Gastroesophageal sphincter (tissue), 4 donors: ENCODE data around the gene NCOA3. TPM values are rescaled to one million over a fixed set of nuclear protein-coding genes. Genes with fewer than 3 reads are reported as not detected.

ENCODE experiments used
- ATAC-seq: fragments of 150-250 bp; one replicate; pipeline ENCODE4 v1.9.1; 2016; ENCODE audit warnings: mild to moderate bottlenecking, moderate library complexity
- H3K27ac ChIP-seq, 4 donors: fragments of 200-600 bp; sonication (generic) in 3 of 4; 1 replicate in 3 of 4; 2 replicates in 1 of 4; pipeline ENCODE4 v1.5.1; 2016 to 2019
- H3K27me3 ChIP-seq: fragments of 200-600 bp; sonication (generic); one replicate; pipeline ENCODE4 v1.5.1; 2019
- H3K36me3 ChIP-seq, 2 donors: fragments of 200-600 bp; sonication (generic); one replicate each; pipeline ENCODE4 v1.5.1; 2019; ENCODE audit warnings: control low read depth in 1 of 2
- H3K4me1 ChIP-seq, 3 donors: fragments of 200-600 bp; sonication (generic); 1 replicate in 2 of 3; 2 replicates in 1 of 3; pipeline ENCODE4 v1.5.1; 2016 to 2019; ENCODE audit warnings: control low read depth in 2 of 3
- H3K4me3 ChIP-seq, 2 donors: fragments of 200-600 bp; sonication (generic); one replicate each; pipeline ENCODE4 v1.5.1; 2019; ENCODE audit warnings: mild to moderate bottlenecking in 1 of 2, moderate library complexity in 1 of 2
- H3K9me3 ChIP-seq, 3 donors: fragments of 200-600 bp; sonication (generic); one replicate each; pipeline ENCODE4 v1.5.1; 2017 to 2019; ENCODE audit warnings: control low read depth in 2 of 3
- EP300 ChIP-seq: sonication (generic); formaldehyde crosslinking; IDR thresholded peaks from one replicate; pipeline ENCODE4 v1.6.1; 2017; ENCODE audit warnings: antibody characterized with exemption, mild to moderate bottlenecking
- POLR2A ChIP-seq, 2 donors: fragments of 450-650 bp; IDR thresholded peaks; one replicate each; pipeline ENCODE4 v1.6.1; 2017; ENCODE audit warnings: antibody characterized with exemption in 2 of 2, mild to moderate bottlenecking in 2 of 2, moderate library complexity in 1 of 2
- POLR2AphosphoS5 ChIP-seq: sonication (generic); formaldehyde crosslinking; IDR thresholded peaks from one replicate; pipeline ENCODE4 v1.6.1; 2017; ENCODE audit warnings: antibody characterized with exemption
- WGBS, 2 donors: methylation state at CpG; one replicate each; pipeline ENCODE4 v1.1.5; 2018; ENCODE audit warnings: low coverage in 1 of 2; 5-methylcytosine and 5-hydroxymethylcytosine counted together
- total RNA-seq, 4 donors: library from RNA; depleted of rRNA; stranded (reverse); fragments of >200 nt; gene quantifications; one replicate each; pipeline ENCODE4 v1.1.0, GENCODE V29; 2016
- TF ChIP-seq, protein P1 (sequence below), 4 experiments: fragments of 200-600 bp in 2 of 4; fragments of 450-650 bp in 2 of 4; sonication (generic) in 1 of 4; IDR thresholded peaks; one replicate each; pipeline ENCODE4 v1.5.1; 2017 to 2019; ENCODE audit warnings: antibody characterized with exemption in 4 of 4, mild to moderate bottlenecking in 2 of 4, moderate library complexity in 2 of 4

Gene NCOA3
- total RNA-seq, 4 donors from 2014 or later = 28.8 to 44.5 (median 37.6) TPM

DNA sequence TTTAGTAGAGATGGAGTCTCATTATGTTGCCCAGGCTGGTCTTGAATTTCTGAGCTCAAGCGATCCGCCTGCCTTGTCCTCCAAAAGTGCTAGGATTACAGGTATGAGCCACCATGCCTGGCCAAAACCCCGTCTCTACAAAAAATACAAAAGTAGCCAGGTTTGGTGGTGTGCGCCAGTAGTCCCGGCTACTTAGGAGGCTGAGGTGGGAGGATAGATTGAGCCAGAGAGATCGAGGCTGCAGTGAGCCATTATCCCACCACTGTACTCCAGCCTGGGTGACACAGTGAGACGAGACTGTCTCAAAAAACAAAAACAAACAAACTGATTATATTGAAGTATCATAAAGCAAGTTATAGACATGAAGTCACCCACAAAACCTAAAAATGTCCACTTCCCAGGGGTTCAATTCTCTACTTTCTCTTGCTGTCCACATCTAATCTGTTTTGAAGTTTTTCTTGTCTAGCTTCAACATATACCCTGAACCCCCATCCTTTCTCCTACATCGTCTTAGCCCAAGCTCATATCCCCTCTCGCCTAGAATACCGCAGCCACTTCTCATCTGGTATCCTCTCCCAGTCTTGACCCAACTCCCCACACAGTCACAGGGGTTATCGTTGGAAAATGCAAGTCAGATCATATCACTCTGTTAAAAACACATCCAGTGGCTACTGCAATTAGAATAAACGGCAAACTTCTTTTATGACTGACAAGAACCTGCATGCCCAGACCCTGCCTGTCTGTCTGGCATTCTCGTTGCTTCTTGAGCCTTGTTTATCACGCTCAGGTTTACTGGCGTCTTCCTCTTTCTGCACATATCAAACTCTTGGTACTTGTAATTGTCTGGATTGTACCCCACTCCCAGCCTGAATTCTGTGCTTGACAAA lies 20.1 kb upstream of the NCOA3 start:
- TF ChIP-seq, protein P1, sequence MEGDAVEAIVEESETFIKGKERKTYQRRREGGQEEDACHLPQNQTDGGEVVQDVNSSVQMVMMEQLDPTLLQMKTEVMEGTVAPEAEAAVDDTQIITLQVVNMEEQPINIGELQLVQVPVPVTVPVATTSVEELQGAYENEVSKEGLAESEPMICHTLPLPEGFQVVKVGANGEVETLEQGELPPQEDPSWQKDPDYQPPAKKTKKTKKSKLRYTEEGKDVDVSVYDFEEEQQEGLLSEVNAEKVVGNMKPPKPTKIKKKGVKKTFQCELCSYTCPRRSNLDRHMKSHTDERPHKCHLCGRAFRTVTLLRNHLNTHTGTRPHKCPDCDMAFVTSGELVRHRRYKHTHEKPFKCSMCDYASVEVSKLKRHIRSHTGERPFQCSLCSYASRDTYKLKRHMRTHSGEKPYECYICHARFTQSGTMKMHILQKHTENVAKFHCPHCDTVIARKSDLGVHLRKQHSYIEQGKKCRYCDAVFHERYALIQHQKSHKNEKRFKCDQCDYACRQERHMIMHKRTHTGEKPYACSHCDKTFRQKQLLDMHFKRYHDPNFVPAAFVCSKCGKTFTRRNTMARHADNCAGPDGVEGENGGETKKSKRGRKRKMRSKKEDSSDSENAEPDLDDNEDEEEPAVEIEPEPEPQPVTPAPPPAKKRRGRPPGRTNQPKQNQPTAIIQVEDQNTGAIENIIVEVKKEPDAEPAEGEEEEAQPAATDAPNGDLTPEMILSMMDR (IDR thresholded peaks at IDR 0.05) = no peak
- TF ChIP-seq POLR2AphosphoS5 (no peak), EP300 (no peak)
- no peak for ATAC-seq
- H3K27me3 ChIP-seq = no peaks in the 10 kb centered on the region
- no peaks in the 10 kb centered on the region for H3K4me1 ChIP-seq
- H3K9me3 ChIP-seq = no peaks in the 10 kb centered on the region
- H3K36me3 ChIP-seq = no peaks in the 10 kb centered on the region
- WGBS, 2 donors = 70 to 72% methylated on average over 9 to 13 of the region's 15 CpGs
- H3K4me3 ChIP-seq = no peak overlapping the region
- H3K27ac ChIP-seq = no peak overlapping the region

- WGBS, 2 donors = 88 to 100% methylated on average over 1 to 2 of the region's 2 CpGs
- no peaks in the 10 kb centered on the region for H3K27me3 ChIP-seq
- no peak for TF ChIP-seq POLR2AphosphoS5
- no peak for TF ChIP-seq POLR2A (IDR thresholded peaks at IDR 0.05)
- TF ChIP-seq, protein P1 (IDR thresholded peaks at IDR 0.05) = no peak
- no peak for TF ChIP-seq EP300
Observed at GRCh38 chr20:47482705-47483104, 19.0 kb upstream of the NCOA3 start.

DNA sequence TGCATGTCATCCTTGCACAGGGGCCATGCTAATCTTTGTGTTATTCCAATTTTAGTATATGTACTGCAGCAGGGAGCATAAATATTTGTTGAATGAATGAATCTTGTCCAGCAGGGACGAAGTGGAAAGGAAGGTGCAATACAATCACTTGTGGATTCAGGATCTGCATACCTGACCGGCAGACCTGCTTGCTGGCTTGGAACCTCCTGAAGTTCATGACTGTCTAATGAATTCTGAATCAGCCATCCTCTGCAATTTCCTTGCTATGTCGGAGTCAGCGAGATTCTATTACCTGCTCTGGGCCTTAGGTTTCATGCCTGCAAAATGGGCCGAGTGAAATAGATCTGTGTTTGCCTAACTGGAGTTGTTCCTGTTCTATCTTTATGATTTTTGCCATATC lies 17.4 kb upstream of the NCOA3 start:
- no peaks in the 10 kb centered on the region for H3K36me3 ChIP-seq
- H3K4me1 ChIP-seq = no peaks in the 10 kb centered on the region
- TF ChIP-seq POLR2A (IDR thresholded peaks at IDR 0.05) = no peak
- TF ChIP-seq, protein P1 (IDR thresholded peaks at IDR 0.05) = no peak
- TF ChIP-seq POLR2AphosphoS5 = no peak
- no peak for TF ChIP-seq EP300
- H3K27ac ChIP-seq = no peak overlapping the region
- no peak overlapping the region for H3K4me3 ChIP-seq
- no peaks in the 10 kb centered on the region for H3K27me3 ChIP-seq
- H3K9me3 ChIP-seq = no peaks in the 10 kb centered on the region
- 81 to 82% methylated on average over 5 of the region's 5 CpGs for WGBS, 2 donors
- ATAC-seq = no peak

More at GRCh38 chr20:47482705-47483104, 19.0 kb upstream of the NCOA3 start:
- Histone ChIP-seq H3K27ac (no peak overlapping the region), H3K4me3 (no peak overlapping the region), H3K9me3 (no peaks in the 10 kb centered on the region), H3K36me3 (no peaks in the 10 kb centered on the region), H3K4me1 (no peaks in the 10 kb centered on the region)
- ATAC-seq = no peak

DNA sequence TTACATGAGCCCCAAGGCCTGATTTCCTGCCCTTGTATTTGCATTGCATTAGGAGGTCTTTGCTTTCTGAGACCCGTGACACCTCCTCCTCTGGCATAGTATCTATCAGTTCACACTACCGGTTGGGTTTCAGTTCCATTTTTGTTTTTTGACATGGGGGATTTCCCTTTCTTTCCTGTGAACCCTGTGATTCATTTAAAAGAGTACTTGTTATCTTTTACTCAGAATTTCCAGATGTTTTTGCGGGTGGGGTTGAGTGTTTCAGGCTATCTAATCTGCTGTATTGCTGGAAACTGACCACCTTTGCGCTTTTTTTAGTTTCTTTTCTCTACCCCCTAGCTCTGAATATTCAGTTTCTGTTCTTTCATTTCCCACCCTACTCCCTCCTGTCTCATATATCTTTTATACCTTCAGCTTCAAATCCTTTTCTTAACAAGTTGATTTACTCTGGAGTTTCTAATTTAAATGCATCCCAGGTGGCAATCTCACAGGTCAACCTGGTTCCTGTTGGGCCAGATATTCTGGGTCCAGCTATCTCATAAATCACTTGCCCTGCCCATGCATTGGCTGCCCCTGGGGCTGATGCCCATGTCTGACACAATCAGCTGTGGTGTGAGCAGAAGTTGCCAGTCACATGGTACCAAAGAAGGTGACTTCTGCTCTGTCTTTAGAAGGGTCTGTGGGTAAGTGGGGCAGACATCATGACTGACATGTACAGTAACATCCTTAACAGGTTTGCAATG lies 14.3 kb upstream of the NCOA3 start:
- Histone ChIP-seq H3K27me3 (no peaks in the 10 kb centered on the region), H3K9me3 (no peaks in the 10 kb centered on the region), H3K4me3 (no peak overlapping the region), H3K4me1 (peaks cover 0 to 2% (median 0%) of the 10 kb centered on the region in 3 donors), H3K27ac (no peak overlapping the region), H3K36me3 (no peaks in the 10 kb centered on the region)
- ATAC-seq = no peak
- 34 to 57% methylated on average over 4 of the region's 4 CpGs for WGBS, 2 donors
- TF ChIP-seq POLR2AphosphoS5 (no peak), POLR2A (IDR thresholded peaks at IDR 0.05) (no peak), EP300 (no peak)
- TF ChIP-seq, protein P1 (IDR thresholded peaks at IDR 0.05) = no peak
